NCI-H2107 treated with DMSO at 0.1 percent for 48 hours (cell line): Measurements from ENCODE around the gene SLK.
A peak's percentile ranks its signal among the peaks of the same experiment; 100 is the strongest.

ENCODE experiments used
- DNase-seq: peaks from one replicate; lab custom pipeline; 2025; ENCODE audit not compliant: unreplicated experiment; lab: John Stamatoyannopoulos, UW

The SLK gene

GRCh38 chr10:103939522-103939921, 27.4 kb upstream of the SLK start:
- DNase-seq = no peak

- DNase-seq = no peak
Measured at GRCh38 chr10:103941801-103942200, 25.1 kb upstream of the SLK start.

DNA sequence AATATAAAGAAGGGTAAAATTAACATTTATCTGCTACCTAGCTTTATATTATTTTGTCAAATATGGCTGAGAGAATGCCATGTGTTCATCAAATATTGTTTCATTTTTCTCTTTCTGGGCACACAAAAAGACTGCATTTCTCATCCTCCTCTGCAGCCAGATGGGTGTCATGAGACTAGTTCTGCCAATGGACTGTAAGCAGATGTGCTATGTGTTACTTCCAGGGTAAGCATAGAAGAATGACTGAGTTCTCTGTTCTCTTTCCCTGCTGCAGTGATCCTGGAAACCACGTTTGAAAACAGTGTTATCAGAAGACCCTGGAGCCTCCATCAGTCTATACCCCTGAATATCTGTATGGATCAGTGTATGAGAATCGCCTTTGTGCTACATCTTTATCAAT, 24.1 kb upstream of the SLK start:
- no peak for DNase-seq

DNA sequence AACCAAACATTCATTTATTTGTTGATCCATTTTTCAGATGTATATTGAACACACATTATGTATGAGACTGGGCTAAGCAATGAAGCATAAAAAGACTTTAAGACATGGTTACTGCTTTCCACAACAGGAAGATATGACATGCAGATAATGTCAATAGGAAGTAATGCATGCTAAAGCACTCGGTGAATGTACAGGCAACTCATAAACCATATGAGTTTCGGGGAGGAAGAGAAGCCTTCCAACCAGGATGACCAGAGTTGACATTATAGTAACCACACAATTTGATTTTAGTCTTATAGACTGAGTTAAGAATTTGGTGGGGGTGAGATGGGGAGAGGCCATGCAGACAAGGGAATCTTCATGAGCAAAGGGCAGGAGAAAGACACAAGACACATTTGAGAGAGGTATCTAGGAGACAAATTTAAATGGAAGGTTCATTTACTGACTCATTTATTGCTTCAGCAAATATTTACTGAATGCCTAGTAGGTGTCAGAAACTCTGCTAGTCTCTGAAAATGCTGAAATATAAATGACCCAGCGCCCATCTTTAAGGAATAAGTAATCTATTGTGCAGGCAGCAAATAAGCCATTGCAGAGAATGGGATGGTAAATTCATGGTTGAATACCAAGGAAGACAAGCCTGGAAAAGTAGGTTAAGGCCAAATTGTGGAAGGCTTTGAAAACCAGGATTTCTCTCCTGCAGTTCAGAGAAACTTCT, 19.0 kb upstream of the SLK start:
- no peak for DNase-seq

DNA sequence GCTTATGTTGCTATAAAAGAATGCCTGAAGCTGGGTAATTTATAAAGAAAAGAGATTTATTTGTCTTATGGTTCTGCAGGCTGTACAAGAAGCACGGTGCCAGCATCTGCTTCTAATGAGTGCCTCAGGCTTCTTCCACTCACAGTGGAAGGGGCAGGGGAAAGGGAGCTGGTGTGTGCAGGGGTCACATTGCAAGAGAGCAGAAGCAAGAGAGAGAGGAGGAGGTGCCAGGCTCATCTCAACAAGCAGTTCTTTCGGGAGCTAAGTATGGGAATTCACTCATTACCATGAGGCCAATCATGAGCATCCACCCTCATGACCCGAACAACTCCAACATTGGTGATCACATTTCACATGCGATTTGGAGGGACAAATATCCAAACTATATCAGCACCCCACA, 17.2 kb upstream of the SLK start:
- no peak for DNase-seq

DNA sequence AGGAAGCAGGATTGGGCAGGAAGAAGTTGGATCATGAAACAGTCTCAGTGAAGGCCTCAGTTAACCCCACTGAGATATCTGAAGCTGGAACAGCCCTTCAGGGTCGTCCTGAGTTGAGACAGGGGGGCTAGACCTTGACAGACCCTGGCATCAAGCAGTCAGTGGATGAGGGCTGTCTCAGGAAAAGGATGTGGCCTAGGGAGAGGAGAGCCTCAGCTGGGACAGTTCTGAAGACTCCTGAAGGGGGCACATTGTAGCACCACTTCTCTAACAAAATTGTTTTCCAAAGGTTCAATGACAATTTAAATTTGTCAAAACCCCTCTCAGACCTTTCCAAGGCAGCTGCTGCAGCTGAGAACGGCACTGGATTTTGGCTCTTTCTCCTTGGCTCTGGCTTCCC, 15.8 kb upstream of the SLK start:
- no peak for DNase-seq

- peak; percentile 60 for DNase-seq
Measured at GRCh38 chr10:103951942-103952341, 15.0 kb upstream of the SLK start.

DNA sequence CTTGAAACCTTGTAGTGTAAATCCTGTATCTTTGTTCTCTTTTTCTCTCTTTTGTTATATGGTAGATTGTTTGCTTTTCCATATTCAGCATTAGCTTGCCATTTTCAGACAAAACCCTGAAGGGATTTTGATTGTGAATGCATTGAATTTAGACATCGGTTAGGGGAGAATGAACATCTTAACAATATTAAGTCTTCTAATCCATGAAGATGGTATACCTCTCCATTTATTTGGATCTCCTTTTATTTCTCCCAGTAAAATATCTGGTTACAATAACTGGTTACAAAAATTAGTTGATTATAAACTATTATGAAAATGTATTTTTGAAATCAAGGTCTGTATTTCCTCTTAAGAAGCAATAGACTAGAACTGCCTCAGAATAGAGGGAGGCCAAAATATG, 12.4 kb upstream of the SLK start:
- no peak for DNase-seq

DNA sequence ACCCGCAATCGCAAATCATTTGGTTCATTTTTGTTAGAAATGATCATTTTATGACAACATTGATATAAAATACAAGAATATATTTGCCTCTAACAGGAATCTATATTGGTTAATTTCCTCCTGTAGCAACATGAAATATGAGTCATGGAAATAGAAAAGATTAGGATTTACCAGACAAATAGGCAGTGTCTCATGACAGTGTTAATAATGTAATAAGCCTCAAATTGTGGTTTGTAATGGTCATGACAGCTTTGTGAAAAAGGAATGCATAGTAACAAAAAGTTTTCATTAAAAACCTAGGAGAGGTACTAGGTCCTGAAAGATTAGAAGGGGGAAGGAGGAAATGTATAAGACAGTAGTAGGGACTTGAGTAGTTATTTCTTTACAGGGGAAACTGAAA, 7.9 kb upstream of the SLK start:
- no peak for DNase-seq

GRCh38 chr10:103960103-103960502, 6.8 kb upstream of the SLK start:
- DNase-seq = no peak

GRCh38 chr10:103967448-103968071, 620 bp downstream of the SLK start:
- DNase-seq = no peak

DNA sequence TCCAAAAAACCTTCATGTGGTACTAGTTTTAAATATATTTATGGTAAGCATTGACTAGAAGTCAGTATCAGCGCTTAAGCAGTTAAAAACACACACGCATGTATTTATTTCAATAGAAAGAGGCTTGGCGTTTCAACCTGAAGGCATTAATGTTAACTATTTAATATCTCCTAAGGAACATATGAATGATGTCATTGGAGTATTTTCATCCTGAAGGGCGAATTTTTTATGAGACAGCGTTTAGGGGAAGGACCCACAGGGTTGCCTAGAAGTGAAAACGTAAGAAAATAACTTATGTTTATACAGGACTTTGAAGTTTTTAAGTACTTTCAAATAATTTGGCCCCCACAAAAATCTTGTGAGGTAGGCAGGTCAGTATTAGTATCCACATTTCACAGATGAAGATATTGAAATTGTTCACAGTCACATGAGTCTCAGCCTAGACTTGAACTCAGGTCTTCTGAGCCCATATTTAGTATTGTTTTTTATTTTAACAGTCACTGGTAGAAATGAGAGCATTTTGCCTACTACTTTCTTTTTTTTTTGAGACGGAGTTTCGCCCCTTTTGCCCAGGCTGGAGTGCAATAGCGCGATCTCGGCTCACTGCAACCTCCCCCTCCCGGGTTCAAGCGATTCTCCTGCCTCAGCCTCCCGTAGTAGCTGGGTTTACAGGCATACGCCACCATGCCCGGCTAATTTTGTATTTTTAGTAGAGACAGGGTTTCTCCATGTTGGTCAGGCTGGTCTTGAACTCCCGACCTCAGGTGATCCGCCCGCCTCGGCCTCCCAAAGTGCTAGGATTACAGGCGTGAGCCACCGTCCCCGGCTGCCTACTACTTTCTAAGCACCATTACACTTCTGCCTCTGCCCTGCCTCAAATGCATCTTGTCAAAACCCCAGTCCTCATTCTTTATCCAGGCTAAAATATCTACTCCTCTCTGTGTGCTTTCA, 1.8 kb downstream of the SLK start:
- DNase-seq = no peak

GRCh38 chr10:103969436-103969835, 2.5 kb downstream of the SLK start:
- no peak for DNase-seq

GRCh38 chr10:103969857-103970627, 3.1 kb downstream of the SLK start:
- no peak for DNase-seq

GRCh38 chr10:103975169-103975568, 8.2 kb downstream of the SLK start:
- no peak for DNase-seq

GRCh38 chr10:103977204-103977603, 10.3 kb downstream of the SLK start:
- DNase-seq = no peak

GRCh38 chr10:103979530-103979929, 12.6 kb downstream of the SLK start:
- DNase-seq = no peak

DNA sequence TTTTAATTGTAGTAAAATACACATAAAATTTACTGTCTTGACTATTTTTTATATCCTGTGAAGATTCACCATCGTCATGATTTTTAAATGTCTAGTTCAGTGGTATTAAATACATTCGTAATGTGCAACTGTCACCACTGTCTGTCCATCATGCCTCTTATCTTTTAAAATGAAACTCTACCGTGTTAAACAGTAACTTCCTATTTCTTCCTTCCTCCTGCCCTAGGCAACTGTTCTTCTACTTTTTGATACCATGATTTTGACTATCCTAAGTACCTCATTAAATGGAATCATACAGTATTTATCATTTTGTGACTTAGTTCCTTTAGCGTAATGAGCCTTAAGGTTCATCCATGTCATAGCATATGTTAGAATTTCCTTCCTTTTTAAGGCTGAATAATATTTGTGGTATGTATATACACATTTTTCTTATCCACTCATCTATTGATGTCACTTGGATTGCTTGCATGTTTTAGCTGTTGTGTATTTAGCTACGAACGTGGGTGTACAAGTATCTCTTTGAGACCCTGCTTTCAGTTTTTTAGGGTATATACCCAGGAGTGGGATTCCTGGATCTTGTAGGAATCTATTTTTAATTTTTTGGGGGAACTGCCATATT, 13.5 kb downstream of the SLK start:
- DNase-seq = no peak

- no peak for DNase-seq
Measured at GRCh38 chr10:103982639-103983038, 15.7 kb downstream of the SLK start.

- DNase-seq = no peak
Measured at GRCh38 chr10:103983367-103983911, 16.5 kb downstream of the SLK start.
